ENCODE data around the gene CPM. TPM values are rescaled to one million over a fixed set of nuclear protein-coding genes. Genes with fewer than 3 reads are reported as not detected.
"Not testable (repeated sequence)": the region's sequence is repeated elsewhere in the genome, so short reads cannot be mapped to it uniquely, and the experiment has no call there.

The CPM gene
- total RNA-seq, 1 experiment from 2014 or later: not detected

DNA sequence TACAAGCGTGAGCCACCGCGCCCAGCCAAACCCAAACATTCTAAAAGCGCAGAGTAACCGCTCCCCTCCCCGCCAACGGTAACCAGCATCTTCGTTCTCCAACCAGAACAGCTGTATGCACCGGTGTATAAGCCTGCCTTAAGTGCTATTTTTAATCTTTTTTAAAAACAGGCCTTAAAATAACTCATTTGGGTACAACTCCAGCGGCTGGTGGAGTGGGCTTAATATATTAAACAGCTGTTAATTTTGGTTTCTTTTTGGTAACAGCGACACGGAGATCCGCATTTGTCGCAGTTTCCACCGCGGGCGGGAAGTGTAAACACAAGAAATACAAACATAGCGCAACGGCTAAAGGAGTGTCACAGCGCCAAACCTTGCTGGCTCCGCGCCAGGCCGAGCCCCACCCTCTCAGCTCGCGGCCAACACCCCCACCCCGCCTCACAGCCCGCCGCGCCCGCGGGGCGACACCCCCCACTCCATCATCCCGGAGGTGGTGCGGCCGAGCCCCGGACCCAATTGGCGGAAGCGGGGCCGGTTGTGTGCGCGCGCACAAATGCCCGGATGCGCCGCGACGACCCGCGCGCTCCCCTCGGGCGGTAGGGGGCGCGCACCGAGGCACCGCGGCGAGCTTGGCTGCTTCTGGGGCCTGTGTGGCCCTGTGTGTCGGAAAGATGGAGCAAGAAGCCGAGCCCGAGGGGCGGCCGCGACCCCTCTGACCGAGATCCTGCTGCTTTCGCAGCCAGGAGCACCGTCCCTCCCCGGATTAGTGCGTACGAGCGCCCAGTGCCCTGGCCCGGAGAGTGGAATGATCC is 125.2 kb downstream of the CPM start, which contains the start of gene MDM2:
Gene MDM2, plus strand, starts transcription at position 602 of the 812 bp plus-strand sequence. CDS start 301 bp downstream, outside the sequence.
- DNase-seq (ENCODE audit: low spot score): peak; percentile 90

- DNase-seq (ENCODE audit: low spot score): not testable (repeated sequence)
These were observed 125.7 kb downstream of the CPM start for GRCh38 chr12:68807274-68807575.

- DNase-seq (ENCODE audit: low spot score): no peak
These were observed 126.3 kb downstream of the CPM start for GRCh38 chr12:68806488-68807237.

DNA sequence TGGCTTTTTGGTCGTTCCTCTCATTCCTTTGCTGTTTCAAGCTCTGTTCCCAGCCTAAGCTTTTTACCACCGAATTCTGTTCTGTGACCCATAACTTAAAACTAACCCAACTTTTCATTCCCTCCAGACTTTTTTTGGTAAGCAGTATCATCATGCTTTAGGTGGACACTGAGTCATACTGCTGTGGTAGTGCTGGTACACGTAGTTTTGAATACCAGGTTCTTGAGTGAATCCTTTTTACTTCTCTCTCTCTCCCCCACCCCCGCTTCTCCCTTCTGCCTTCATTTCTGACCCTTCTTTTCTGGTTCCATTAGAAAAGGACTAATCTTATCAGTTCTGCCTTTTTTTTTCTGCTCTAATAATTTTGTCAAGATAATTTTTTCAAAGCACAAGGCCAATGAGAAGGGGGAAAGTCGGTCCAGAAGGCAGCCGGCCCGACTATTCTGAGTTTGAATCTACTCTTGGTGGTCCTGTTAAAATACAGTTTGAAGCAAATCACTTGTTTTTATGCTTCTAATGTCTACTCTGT is 127.3 kb downstream of the CPM start:
- DNase-seq (ENCODE audit: low spot score): no peak

DNA sequence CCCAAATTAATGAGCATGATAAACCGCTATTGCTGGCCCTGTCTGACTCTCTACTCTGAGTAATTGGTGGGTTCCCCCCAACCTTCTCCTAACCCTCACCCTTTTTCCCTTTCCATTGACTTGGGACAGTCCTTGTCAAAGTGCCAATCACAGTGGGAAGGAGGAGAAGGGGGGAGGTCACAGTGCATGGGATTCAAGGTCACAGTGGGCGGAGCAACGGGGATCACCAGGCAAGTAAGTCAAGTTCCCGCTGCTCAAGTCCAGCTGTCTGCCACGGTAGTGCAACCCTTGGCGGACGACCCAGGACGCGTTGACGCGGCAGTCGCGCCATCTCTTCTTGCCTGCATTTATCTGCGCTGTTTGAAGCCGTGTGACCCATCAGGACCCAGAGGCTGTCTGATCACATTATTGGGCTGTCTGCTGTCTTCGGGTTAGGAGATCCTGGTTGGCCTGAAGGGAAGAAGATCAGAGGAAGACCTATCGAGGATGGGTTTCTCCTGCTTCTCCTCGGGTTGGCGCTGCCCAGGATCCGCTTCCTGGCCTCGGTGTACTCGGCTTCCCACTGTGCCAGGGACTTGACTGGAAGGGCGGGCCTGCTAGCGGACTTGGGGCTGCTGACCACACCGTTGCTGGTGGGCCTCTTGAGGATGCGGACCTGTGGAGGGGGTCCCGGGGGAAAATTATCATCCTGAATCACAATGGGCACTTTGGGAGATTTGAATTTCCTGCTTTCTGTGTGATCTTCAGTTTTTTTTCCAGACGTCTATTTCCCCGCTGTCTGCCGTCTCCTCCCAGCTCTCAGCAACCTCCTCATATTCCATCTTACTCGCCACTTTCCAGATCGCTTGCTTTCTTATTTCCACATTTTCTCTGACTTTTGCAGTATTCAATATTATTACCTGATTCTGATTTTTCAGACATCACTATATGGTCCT is 128.0 kb downstream of the CPM start:
- DNase-seq (ENCODE audit: low spot score): no peak

GRCh38 chr12:68803948-68804656 is 128.9 kb downstream of the CPM start:
- DNase-seq (ENCODE audit: low spot score): no peak

GRCh38 chr12:68802911-68803651 is 129.9 kb downstream of the CPM start:
- DNase-seq (ENCODE audit: low spot score): not testable (repeated sequence)

DNA sequence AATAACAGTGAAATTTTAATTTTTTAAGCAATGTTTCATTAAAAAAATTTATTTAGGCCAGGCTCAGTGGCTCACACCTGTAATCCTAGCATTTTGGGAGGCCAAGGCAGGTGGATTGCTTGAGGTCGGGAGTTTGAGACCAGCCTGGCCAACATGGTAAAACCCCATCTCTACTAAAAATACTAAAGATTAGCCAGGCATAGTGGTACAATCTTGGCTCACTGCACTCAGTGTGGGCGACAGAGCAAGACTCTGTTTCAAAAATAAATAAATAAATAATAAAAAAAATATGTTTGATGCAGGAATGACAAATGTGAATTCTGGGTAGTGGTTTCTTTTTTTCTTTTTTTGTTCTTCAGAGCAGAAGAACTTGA is 130.6 kb downstream of the CPM start:
- DNase-seq (ENCODE audit: low spot score): not testable (repeated sequence)

Small RNAs within 50 kb of the gene (small RNA-seq; reads per million reads assigned to genes)
- gene AC025423.5 (not detected), gene RNU7-4P (not detected)

Other genes with a start within 250 kb of the CPM start
- 45.4 and 48.3 TPM in 2 replicates for gene NUP107, start 246.2 kb downstream of the CPM start, total RNA-seq (2014; rRNA removed; shearing (Covaris generic))
- 2.9 and 4.6 TPM in 2 replicates for gene SLC35E3, start 187.0 kb downstream of the CPM start, total RNA-seq (2014; rRNA removed; shearing (Covaris generic))
- gene MDM2, start 125.0 kb downstream of the CPM start, total RNA-seq (2014; rRNA removed; shearing (Covaris generic)): 36.2 and 36.4 TPM in 2 replicates

Measured in HT-29 (cell line).